Measurements from ENCODE around the gene NOSIP.

Gene NOSIP

GRCh38 chr19:49573009-49573408 is 7.3 kb downstream of the NOSIP start:
- DNase-seq (ENCODE audit: low read depth in 3 of 3), result no peak

GRCh38 chr19:49570997-49571676 is 9.2 kb downstream of the NOSIP start:
- DNase-seq (ENCODE audit: low read depth in 3 of 3), result no peak

GRCh38 chr19:49570138-49570856 is 10.1 kb downstream of the NOSIP start:
- no peak for DNase-seq (ENCODE audit: low read depth in 3 of 3)

GRCh38 chr19:49567861-49568441 is 12.4 kb downstream of the NOSIP start:
- no peak for DNase-seq (ENCODE audit: low read depth in 3 of 3)

GRCh38 chr19:49566302-49566701 is 14.1 kb downstream of the NOSIP start:
- DNase-seq (ENCODE audit: low read depth in 3 of 3), result no peak

- DNase-seq (ENCODE audit: low read depth in 3 of 3), result no peak
Observed at GRCh38 chr19:49565261-49565660, 15.1 kb downstream of the NOSIP start.

- DNase-seq (ENCODE audit: low read depth in 3 of 3), result peak in 1 of 3 donors; percentile 52
Observed at GRCh38 chr19:49564616-49565045, 15.7 kb downstream of the NOSIP start.

GRCh38 chr19:49560358-49560900 is 19.9 kb downstream of the NOSIP start:
- DNase-seq (ENCODE audit: low read depth in 3 of 3), result no peak

GRCh38 chr19:49559928-49560327 is 20.4 kb downstream of the NOSIP start:
- no peak for DNase-seq (ENCODE audit: low read depth in 3 of 3)

- DNase-seq (ENCODE audit: low read depth in 3 of 3), result no peak
Observed at GRCh38 chr19:49559443-49559842, 20.9 kb downstream of the NOSIP start.

GRCh38 chr19:49558591-49558990 is 21.8 kb downstream of the NOSIP start:
- no peak for DNase-seq (ENCODE audit: low read depth in 3 of 3)

GRCh38 chr19:49557641-49558325 is 22.6 kb downstream of the NOSIP start:
- DNase-seq (ENCODE audit: low read depth in 3 of 3), result no peak

GRCh38 chr19:49556412-49557398 is 23.7 kb downstream of the NOSIP start:
- DNase-seq (ENCODE audit: low read depth in 3 of 3), result no peak

GRCh38 chr19:49555600-49556411 is 24.6 kb downstream of the NOSIP start:
- DNase-seq (ENCODE audit: low read depth in 3 of 3), result peak; percentile 60 to 83 (median 77)

- DNase-seq (ENCODE audit: low read depth in 3 of 3), result no peak
Observed at GRCh38 chr19:49554701-49555181, 25.6 kb downstream of the NOSIP start.

GRCh38 chr19:49553451-49554271 is 26.7 kb downstream of the NOSIP start:
- peak in 1 of 3 donors; percentile 56 for DNase-seq (ENCODE audit: low read depth in 3 of 3)

GRCh38 chr19:49552749-49553148 is 27.6 kb downstream of the NOSIP start:
- no peak for DNase-seq (ENCODE audit: low read depth in 3 of 3)

GRCh38 chr19:49551531-49551930 is 28.8 kb downstream of the NOSIP start:
- DNase-seq (ENCODE audit: low read depth in 3 of 3), result no peak

- no peak for DNase-seq (ENCODE audit: low read depth in 3 of 3)
Observed at GRCh38 chr19:49549045-49549444, 31.3 kb downstream of the NOSIP start.
